Gastrocnemius medialis (tissue), 4 donors: ENCODE measurements around the gene CDK10.

Experiments used
- CTCF ChIP-seq, 5 experiments: fragments of 450-650 bp in 3 of 5; fragments of 200-600 bp in 2 of 5; sonication (generic) in 2 of 5; IDR thresholded peaks in 4 of 5; conservative IDR thresholded peaks in 1 of 5; 1 replicate in 4 of 5; 2 replicates in 1 of 5; pipeline ENCODE4 v1.5.1; 2016 to 2019; ENCODE audit warnings: antibody characterized with exemption in 5 of 5, mild to moderate bottlenecking in 3 of 5, moderate library complexity in 3 of 5
- POLR2A ChIP-seq, 2 donors: fragments of 450-650 bp; IDR thresholded peaks; one replicate each; pipeline ENCODE4 v1.6.1; 2017; ENCODE audit warnings: antibody characterized with exemption in 2 of 2, mild to moderate bottlenecking in 2 of 2, moderate library complexity in 2 of 2

- no peak for TF ChIP-seq POLR2A (IDR thresholded peaks at IDR 0.05)
- no peak for TF ChIP-seq CTCF (IDR thresholded peaks at IDR 0.05 in 4 of 5, conservative IDR thresholded peaks at IDR 0.05 in 1 of 5)
These were observed 43.9 kb upstream of the CDK10 start for GRCh38 chr16:89642574-89642973.
